NCI-H2196 treated with DMSO at 0.1 percent for 48 hours (cell line): Measurements from ENCODE around the gene KCNMB2.

ENCODE experiments used
- DNase-seq: peaks from one replicate; lab custom pipeline; 2025; ENCODE audit not compliant: unreplicated experiment; lab: John Stamatoyannopoulos, UW

KCNMB2 gene

GRCh38 chr3:178634975-178635374 is 98.7 kb downstream of the KCNMB2 start:
- no peak for DNase-seq

GRCh38 chr3:178637802-178638201 is 101.6 kb downstream of the KCNMB2 start:
- DNase-seq: no peak

GRCh38 chr3:178645503-178645902 is 109.3 kb downstream of the KCNMB2 start:
- no peak for DNase-seq

- peak; percentile 23 for DNase-seq
Measured at GRCh38 chr3:178646186-178646862, 110.1 kb downstream of the KCNMB2 start.

GRCh38 chr3:178655488-178655887 is 119.3 kb downstream of the KCNMB2 start:
- no peak for DNase-seq

- no peak for DNase-seq
Measured at GRCh38 chr3:178658694-178659325, 122.6 kb downstream of the KCNMB2 start.

GRCh38 chr3:178663201-178663934 is 127.1 kb downstream of the KCNMB2 start:
- no peak for DNase-seq

GRCh38 chr3:178665747-178666146 is 129.5 kb downstream of the KCNMB2 start:
- DNase-seq: no peak

- no peak for DNase-seq
Measured at GRCh38 chr3:178669022-178669601, 132.9 kb downstream of the KCNMB2 start.

GRCh38 chr3:178669758-178670157 is 133.5 kb downstream of the KCNMB2 start:
- DNase-seq: no peak

- DNase-seq: no peak
Measured at GRCh38 chr3:178671377-178671776, 135.1 kb downstream of the KCNMB2 start.

GRCh38 chr3:178671791-178672190 is 135.6 kb downstream of the KCNMB2 start:
- peak; percentile 24 for DNase-seq

GRCh38 chr3:178672275-178672674 is 136.0 kb downstream of the KCNMB2 start:
- no peak for DNase-seq

- no peak for DNase-seq
Measured at GRCh38 chr3:178673529-178673928, 137.3 kb downstream of the KCNMB2 start.

- DNase-seq: no peak
Measured at GRCh38 chr3:178676077-178676476, 139.8 kb downstream of the KCNMB2 start.

- DNase-seq: no peak
Measured at GRCh38 chr3:178676942-178677790, 140.9 kb downstream of the KCNMB2 start.

GRCh38 chr3:178677961-178678360 is 141.7 kb downstream of the KCNMB2 start:
- DNase-seq: no peak

- DNase-seq: no peak
Measured at GRCh38 chr3:178680037-178680436, 143.8 kb downstream of the KCNMB2 start.

GRCh38 chr3:178680489-178680888 is 144.3 kb downstream of the KCNMB2 start:
- DNase-seq: no peak

GRCh38 chr3:178684881-178685590 is 148.8 kb downstream of the KCNMB2 start:
- no peak for DNase-seq
